Suprapubic skin (tissue), 4 donors: ENCODE results near the gene GPSM3. TPM values are rescaled to one million over a fixed set of nuclear protein-coding genes. Genes with fewer than 3 reads are reported as not detected.
"Not testable (repeated sequence)": the region's sequence is repeated elsewhere in the genome, so short reads cannot be mapped to it uniquely, and the experiment has no call there.

ENCODE experiments used
- DNase-seq, 2 donors: peaks; one replicate each; pipeline ENCODE4 v3.0.0-alpha.2; 2019; ENCODE audit warnings: low spot score in 2 of 2
- H3K27ac ChIP-seq: fragments of 200-600 bp; sonication (generic); one replicate; pipeline ENCODE4 v1.5.1; 2019
- H3K27me3 ChIP-seq: fragments of 200-600 bp; sonication (generic); one replicate; pipeline ENCODE4 v1.5.1; 2019
- H3K36me3 ChIP-seq: fragments of 200-600 bp; sonication (generic); one replicate; pipeline ENCODE4 v1.5.1; 2019
- H3K4me1 ChIP-seq: fragments of 200-600 bp; sonication (generic); one replicate; pipeline ENCODE4 v1.5.1; 2019
- H3K4me3 ChIP-seq: fragments of 200-600 bp; sonication (generic); one replicate; pipeline ENCODE4 v1.5.1; 2019; ENCODE audit warnings: mild to moderate bottlenecking
- H3K9me3 ChIP-seq: fragments of 200-600 bp; sonication (generic); one replicate; pipeline ENCODE4 v1.5.1; 2019
- CTCF ChIP-seq, 2 donors: fragments of 200-600 bp in 1 of 2; fragments of 450-650 bp in 1 of 2; sonication (generic) in 1 of 2; IDR thresholded peaks; one replicate each; pipeline ENCODE4 v1.5.1; 2016 to 2019; ENCODE audit warnings: antibody characterized with exemption in 2 of 2, mild to moderate bottlenecking in 1 of 2, moderate library complexity in 1 of 2
- EP300 ChIP-seq: sonication (generic); formaldehyde crosslinking; IDR thresholded peaks from one replicate; pipeline ENCODE4 v1.6.1; 2017; ENCODE audit warnings: antibody characterized with exemption
- POLR2A ChIP-seq, 2 donors: fragments of 450-650 bp; IDR thresholded peaks; one replicate each; pipeline ENCODE4 v1.6.1; 2017; ENCODE audit warnings: antibody characterized with exemption in 2 of 2, mild to moderate bottlenecking in 2 of 2, moderate library complexity in 2 of 2
- POLR2AphosphoS5 ChIP-seq, 3 donors: sonication (generic); formaldehyde crosslinking; IDR thresholded peaks; one replicate each; pipeline ENCODE4 v1.6.1; 2017; ENCODE audit warnings: antibody characterized with exemption in 3 of 3
- WGBS: methylation state at CpG from one replicate; pipeline ENCODE4 v1.1.5; 2018; 5-methylcytosine and 5-hydroxymethylcytosine counted together
- total RNA-seq, 4 donors: library from RNA; depleted of rRNA; stranded (reverse); fragments of >200 nt; gene quantifications; one replicate each; pipeline ENCODE4 v1.1.0, GENCODE V29; 2016

Gene GPSM3
- total RNA-seq, 4 donors from 2014 or later: 4.8 to 5.5 (median 5.1) TPM

GRCh38 chr6:32187009-32187709, 5.3 kb downstream of the GPSM3 start:
- H3K36me3 ChIP-seq: peaks cover 29% of the 10 kb centered on the region
- peaks cover 65% of the 10 kb centered on the region for H3K4me1 ChIP-seq
- TF ChIP-seq CTCF (IDR thresholded peaks at IDR 0.05): no peak
- no peak for TF ChIP-seq POLR2A (IDR thresholded peaks at IDR 0.05)
- TF ChIP-seq POLR2AphosphoS5 (IDR thresholded peaks at IDR 0.05): no peak
- no peak for TF ChIP-seq EP300
- H3K27ac ChIP-seq: peak overlapping the region; percentile 65
- WGBS: 68% methylated on average over 10 of the region's 12 CpGs
- no peak overlapping the region for H3K4me3 ChIP-seq
- H3K9me3 ChIP-seq: no peaks in the 10 kb centered on the region
- H3K27me3 ChIP-seq: no peaks in the 10 kb centered on the region
- DNase-seq: no peak

- H3K36me3 ChIP-seq: peaks cover 33% of the 10 kb centered on the region
- not testable (repeated sequence) for H3K4me3 ChIP-seq, H3K27me3 ChIP-seq, H3K9me3 ChIP-seq
- peak overlapping the region; percentile 65 for H3K27ac ChIP-seq
- DNase-seq: peak in 1 of 2 donors; percentile 54
- peaks cover 65% of the 10 kb centered on the region for H3K4me1 ChIP-seq
- 66% methylated on average over 10 of the region's 10 CpGs for whole genome bisulfite sequencing
Observed at GRCh38 chr6:32186151-32186840, 6.1 kb downstream of the GPSM3 start.

GRCh38 chr6:32185681-32186131, 6.7 kb downstream of the GPSM3 start:
- not testable (repeated sequence) for H3K4me3 ChIP-seq, H3K9me3 ChIP-seq, H3K27me3 ChIP-seq
- Histone ChIP-seq H3K4me1 (peaks cover 60% of the 10 kb centered on the region), H3K36me3 (peaks cover 39% of the 10 kb centered on the region), H3K27ac (peak overlapping the region; percentile 65)
- 13% methylated on average over 11 of the region's 11 CpGs for WGBS
- peak; percentile 92 to 96 for DNase-seq

- no peak for TF ChIP-seq POLR2A (IDR thresholded peaks at IDR 0.05)
- no peak for TF ChIP-seq POLR2AphosphoS5 (IDR thresholded peaks at IDR 0.05)
- TF ChIP-seq CTCF (IDR thresholded peaks at IDR 0.05): no peak
- no peak for TF ChIP-seq EP300
- Histone ChIP-seq H3K27ac (peak within 1 kb of the TSS; percentile 65), H3K36me3 (peaks cover 47% of the 10 kb centered on the region), H3K4me1 (peaks cover 67% of the 10 kb centered on the region), H3K9me3 (no peaks in the 10 kb centered on the region), H3K4me3 (no peak within 1 kb of the TSS), H3K27me3 (no peaks in the 10 kb centered on the region)
- DNase-seq: peak in 1 of 2 donors; percentile 57
- 72% methylated on average over 6 of the region's 6 CpGs for WGBS
Observed at GRCh38 chr6:32184084-32184640, 8.3 kb downstream of the GPSM3 start, which contains the start of gene AGER. Gene AGER, minus strand, starts transcription at chr6:32184253. Its CDS starts 31 bp downstream, at chr6:32184222.

- DNase-seq: no peak
- H3K27me3 ChIP-seq: no peaks in the 10 kb centered on the region
- peaks cover 47% of the 10 kb centered on the region for H3K36me3 ChIP-seq
- no peak overlapping the region for H3K4me3 ChIP-seq
- WGBS: 84% methylated on average over 15 of the region's 15 CpGs
- H3K27ac ChIP-seq: no peak overlapping the region
- no peaks in the 10 kb centered on the region for H3K9me3 ChIP-seq
- H3K4me1 ChIP-seq: peaks cover 67% of the 10 kb centered on the region
- TF ChIP-seq EP300 (no peak), CTCF (IDR thresholded peaks at IDR 0.05) (no peak), POLR2A (IDR thresholded peaks at IDR 0.05) (no peak), POLR2AphosphoS5 (IDR thresholded peaks at IDR 0.05) (no peak)
Observed at GRCh38 chr6:32183483-32184083, 8.9 kb downstream of the GPSM3 start.

GRCh38 chr6:32183030-32183429, 9.4 kb downstream of the GPSM3 start:
- Histone ChIP-seq H3K36me3 (peaks cover 45% of the 10 kb centered on the region), H3K4me1 (peaks cover 61% of the 10 kb centered on the region), H3K9me3 (no peaks in the 10 kb centered on the region), H3K27ac (no peak overlapping the region), H3K27me3 (no peaks in the 10 kb centered on the region), H3K4me3 (no peak overlapping the region)
- 72% methylated on average over 3 of the region's 3 CpGs for WGBS
- DNase-seq: no peak
- TF ChIP-seq POLR2AphosphoS5 (IDR thresholded peaks at IDR 0.05) (no peak), POLR2A (IDR thresholded peaks at IDR 0.05) (no peak), EP300 (no peak), CTCF (IDR thresholded peaks at IDR 0.05) (no peak)
